DND-41 (cell line): ENCODE results near the gene ZNF429.
A peak's percentile ranks its signal among the peaks of the same experiment; 100 is the strongest.
"Not testable (repeated sequence)": the region's sequence is repeated elsewhere in the genome, so short reads cannot be mapped to it uniquely, and the experiment has no call there.

Experiments used
- ATAC-seq: fragments of 200-7000 bp; cut with Tn5 transposase; 3 replicates; pipeline ENCODE4 v1.9.1; 2021; ENCODE audit warnings: low read depth; ENCODE audit not compliant: insufficient read depth
- DNase-seq: peaks from one replicate; pipeline ENCODE4 v3.0.0-alpha.2; 2020
- H2AFZ ChIP-seq: 2 replicates; pipeline ENCODE4 v1.6.0; 2012; ENCODE audit warnings: low read depth, low read length
- H3K27ac ChIP-seq: 2 replicates; pipeline ENCODE4 v1.5.1; 2012; ENCODE audit warnings: low read length, inconsistent platforms
- H3K27me3 ChIP-seq: fragments of 200-600 bp; sonication (generic); 2 replicates; pipeline ENCODE4 v1.6.0; 2012; ENCODE audit warnings: low read length, mild to moderate bottlenecking, inconsistent platforms; ENCODE audit not compliant: insufficient read depth, poor library complexity
- H3K36me3 ChIP-seq: 2 replicates; pipeline ENCODE4 v1.5.1; 2012; ENCODE audit warnings: low read length, inconsistent platforms; ENCODE audit not compliant: insufficient read depth
- H3K4me1 ChIP-seq: 2 replicates; pipeline ENCODE4 v1.5.1; 2012; ENCODE audit warnings: mild to moderate bottlenecking, low read length; ENCODE audit not compliant: insufficient read depth
- H3K4me2 ChIP-seq: 2 replicates; pipeline ENCODE4 v1.6.0; 2012; ENCODE audit warnings: mild to moderate bottlenecking, moderate library complexity, low read length, inconsistent platforms; ENCODE audit not compliant: insufficient read depth
- H3K4me3 ChIP-seq, 2 experiments: fragments of 200-600 bp in 1 of 2; shearing (Covaris generic) in 1 of 2; 2 replicates each; pipeline ENCODE4 v1.5.1; 2012 to 2016; ENCODE audit warnings: inconsistent platforms in 2 of 2, low read length in 2 of 2, mild to moderate bottlenecking in 2 of 2, low read depth in 1 of 2, moderate library complexity in 1 of 2
- H3K79me2 ChIP-seq: 2 replicates; pipeline ENCODE4 v1.6.0; 2012; ENCODE audit warnings: low read length, inconsistent platforms; ENCODE audit not compliant: insufficient read depth
- H3K9ac ChIP-seq: 2 replicates; pipeline ENCODE4 v1.6.0; 2012; ENCODE audit warnings: low read depth, mild to moderate bottlenecking, inconsistent platforms, low read length, moderate library complexity
- H3K9me3 ChIP-seq: 2 replicates; pipeline ENCODE4 v1.5.1; 2012; ENCODE audit warnings: low read length, moderate library complexity, mild to moderate bottlenecking, inconsistent platforms; ENCODE audit not compliant: insufficient read depth, severe bottlenecking
- H4K20me1 ChIP-seq: 2 replicates; pipeline ENCODE4 v1.6.0; 2012; ENCODE audit warnings: low read length; ENCODE audit not compliant: insufficient read depth
- CTCF ChIP-seq: IDR thresholded peaks from 2 replicates; pipeline ENCODE4 v1.5.1; 2012; ENCODE audit warnings: borderline replicate concordance, low read length, moderate library complexity, mild to moderate bottlenecking; ENCODE audit not compliant: poor library complexity, severe bottlenecking; ENCODE audit errors: extremely low read depth
- EZH2 ChIP-seq: IDR thresholded peaks from 3 replicates; pipeline ENCODE4 v1.6.1; 2012; ENCODE audit warnings: borderline replicate concordance, low read depth, mild to moderate bottlenecking, moderate library complexity, low read length, inconsistent platforms; ENCODE audit not compliant: severe bottlenecking

The ZNF429 gene

GRCh38 chr19:21595185-21595584, 89.8 kb downstream of the ZNF429 start:
- 0 out of 2 replicates have a peak overlapping the region, but pooled peaks have one; percentile 10 for H3K27ac ChIP-seq
- H3K9ac ChIP-seq = no peak overlapping the region
- H2AFZ ChIP-seq = no peak overlapping the region
- no peaks in the 10 kb centered on the region for H3K9me3 ChIP-seq
- H3K4me1 ChIP-seq = peaks cover 14% of the 10 kb centered on the region
- peaks cover 14% of the 10 kb centered on the region for H3K36me3 ChIP-seq
- ATAC-seq = no peak
- no peak for DNase-seq
- no peaks in the 10 kb centered on the region for H3K27me3 ChIP-seq
- H3K4me2 ChIP-seq = no peak overlapping the region
- H4K20me1 ChIP-seq = no peaks in the 10 kb centered on the region
- TF ChIP-seq CTCF (no peak), EZH2 (no peak)
- no peaks in the 10 kb centered on the region for H3K79me2 ChIP-seq
- no peak overlapping the region for H3K4me3 ChIP-seq

GRCh38 chr19:21602082-21602658, 96.8 kb downstream of the ZNF429 start:
- no peak for TF ChIP-seq EZH2
- no peak for TF ChIP-seq CTCF
- Histone ChIP-seq H3K9me3 (no peaks in the 10 kb centered on the region), H3K79me2 (peaks cover 12% of the 10 kb centered on the region; the same call in 1 of the 2 replicates), H3K4me3 (peak overlapping the region in 1 of 2 experiments; percentile 63; a peak in 3 of 4 replicates), H3K27me3 (no peaks in the 10 kb centered on the region), H3K4me2 (peak overlapping the region; percentile 85), H4K20me1 (no peaks in the 10 kb centered on the region), H3K9ac (peak overlapping the region; percentile 96), H3K27ac (peak overlapping the region; percentile 99), H3K36me3 (peaks cover 4% of the 10 kb centered on the region), H2AFZ (peak overlapping the region; percentile 4; the same call in 1 of the 2 replicates), H3K4me1 (peaks cover 66% of the 10 kb centered on the region)
- DNase-seq (no peak), ATAC-seq (no peak)

GRCh38 chr19:21602659-21603430, 97.4 kb downstream of the ZNF429 start:
- H3K36me3 ChIP-seq, H3K9me3 ChIP-seq, H4K20me1 ChIP-seq, H3K27me3 ChIP-seq: not testable (repeated sequence)
- peak; percentile 65 for DNase-seq
- H3K79me2 ChIP-seq = peaks cover 12% of the 10 kb centered on the region; the same call in 1 of the 2 replicates
- H3K4me1 ChIP-seq = peaks cover 71% of the 10 kb centered on the region
- peak overlapping the region; percentile 17 to 63; a peak in 3 of 4 replicates for H3K4me3 ChIP-seq
- peak overlapping the region; percentile 99 for H3K27ac ChIP-seq
- peak overlapping the region; percentile 96 for H3K9ac ChIP-seq
- peak overlapping the region; percentile 58 for H2AFZ ChIP-seq
- peak; percentile 50 for ATAC-seq
- peak overlapping the region; percentile 85 for H3K4me2 ChIP-seq
